ENCODE measurements around the gene BICDL1.

The BICDL1 gene

DNA sequence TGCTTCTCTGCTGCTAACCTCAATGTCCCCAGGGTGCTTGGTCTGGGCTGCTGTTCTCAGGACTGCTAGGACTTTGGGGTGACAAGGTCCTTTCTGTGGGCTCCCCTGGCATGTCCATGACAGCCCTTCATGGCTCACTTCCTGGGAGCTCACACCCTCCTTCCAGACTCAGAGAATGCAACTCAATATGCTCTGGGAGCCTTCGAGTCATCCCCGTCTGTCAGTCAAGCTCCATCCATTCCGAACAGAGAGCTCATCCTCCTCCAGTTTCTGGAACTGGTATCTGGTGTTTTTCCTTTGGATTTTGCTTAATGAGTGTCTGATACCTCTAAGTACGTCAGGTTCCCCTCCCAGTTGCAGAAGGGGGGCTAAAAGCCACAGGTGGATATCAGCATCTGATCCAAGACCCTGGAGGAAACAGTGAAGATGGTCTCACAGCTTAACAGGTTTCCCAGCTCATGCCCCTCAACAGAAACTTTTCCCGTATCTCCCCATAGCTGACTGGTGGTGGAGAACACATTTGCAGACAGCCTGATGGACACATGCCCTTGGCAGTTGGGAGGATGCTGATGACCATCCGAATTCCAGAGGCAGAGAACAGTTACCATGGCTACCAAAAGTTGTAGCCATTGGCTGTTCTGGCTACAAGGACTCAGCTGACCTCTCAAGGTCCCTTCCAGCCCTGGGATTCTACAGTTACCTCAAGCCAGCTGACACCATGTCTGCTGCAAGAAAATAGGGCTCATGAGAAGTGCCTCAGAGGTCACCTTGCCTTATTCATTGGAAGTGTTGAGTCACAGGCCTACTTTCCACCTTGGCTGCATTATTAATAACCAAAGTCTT is 137.0 kb downstream of the BICDL1 start:
- peak in 8 of 51 donors; percentile 6 to 44 (median 17) for DNase-seq

DNA sequence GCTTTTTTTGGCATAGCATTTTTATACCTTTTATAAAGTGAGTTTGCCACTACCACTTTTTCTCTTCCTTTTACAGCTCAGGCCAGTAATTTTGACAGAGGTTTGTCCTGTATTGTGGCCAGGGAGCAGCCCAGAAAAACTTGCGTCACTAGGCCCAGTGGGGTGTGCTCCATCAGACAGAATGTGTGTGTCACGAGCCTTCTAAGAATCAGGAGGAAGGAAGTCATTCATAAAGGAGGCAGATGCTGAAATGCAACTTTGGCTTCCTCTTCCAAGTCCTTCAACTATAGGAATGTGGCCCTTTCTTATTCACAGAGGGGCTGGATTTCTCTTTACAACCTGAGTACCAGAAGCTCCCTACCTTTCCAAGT is 137.6 kb downstream of the BICDL1 start:
- DNase-seq = peak in 7 of 51 donors; percentile 5 to 44 (median 12)

DNA sequence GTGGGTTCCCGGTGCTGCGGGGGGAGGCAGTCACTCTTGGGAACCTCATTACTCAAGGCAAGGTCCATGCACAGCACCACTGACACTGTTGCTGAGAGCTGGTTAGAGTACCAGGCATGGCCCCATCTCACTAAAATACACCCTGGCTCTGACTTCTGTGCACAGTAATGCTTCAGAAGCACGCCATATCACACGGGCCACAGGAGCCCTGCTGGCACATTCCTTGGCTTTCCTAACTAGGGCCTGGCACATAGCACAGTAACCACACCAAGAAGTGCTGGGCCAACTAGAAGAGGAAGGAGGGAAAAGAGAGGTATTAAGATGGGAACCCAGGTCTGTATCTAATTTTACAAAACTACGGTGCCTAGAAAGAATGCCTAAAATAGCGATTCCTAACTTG is 141.0 kb downstream of the BICDL1 start:
- no peak for DNase-seq

GRCh38 chr12:120131116-120131515 is 142.1 kb downstream of the BICDL1 start:
- DNase-seq = no peak

- no peak for DNase-seq
Measured at GRCh38 chr12:120132054-120132836, 143.2 kb downstream of the BICDL1 start.

- no peak for DNase-seq
Measured at GRCh38 chr12:120132863-120133385, 143.9 kb downstream of the BICDL1 start.

GRCh38 chr12:120134307-120134980 is 145.4 kb downstream of the BICDL1 start:
- DNase-seq = no peak

DNA sequence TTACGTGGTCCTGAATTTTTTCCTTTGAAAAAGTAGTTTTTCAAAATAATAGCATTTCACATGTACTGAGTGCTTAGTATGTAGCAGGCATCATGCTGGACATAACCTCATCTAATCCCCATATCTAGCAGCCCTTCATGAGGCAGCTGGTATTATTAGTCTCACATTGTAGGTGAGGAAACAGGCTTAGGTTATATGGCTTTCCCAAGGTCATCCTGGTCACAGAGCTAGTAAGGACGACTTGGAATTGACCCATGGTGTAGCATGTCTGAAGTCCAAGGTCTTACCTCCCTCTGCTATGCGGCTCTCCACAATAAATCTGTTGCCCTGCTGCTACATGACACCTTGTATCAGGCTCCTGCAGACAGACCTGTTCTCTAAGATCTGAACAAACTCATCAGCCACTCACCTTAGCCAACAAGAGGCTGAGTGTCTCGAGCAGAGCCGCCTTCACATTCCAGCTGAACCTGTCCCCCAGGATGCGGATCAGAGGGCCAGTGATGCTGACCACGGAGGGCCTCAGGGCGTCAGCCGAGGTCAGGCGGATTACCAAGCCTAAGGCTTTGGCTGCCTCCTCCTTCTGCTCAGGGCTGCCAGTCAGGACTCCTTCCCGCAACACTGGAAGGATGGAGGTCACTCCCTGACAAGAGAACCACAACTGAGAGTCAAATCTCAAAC is 147.2 kb downstream of the BICDL1 start:
- no peak for DNase-seq

DNA sequence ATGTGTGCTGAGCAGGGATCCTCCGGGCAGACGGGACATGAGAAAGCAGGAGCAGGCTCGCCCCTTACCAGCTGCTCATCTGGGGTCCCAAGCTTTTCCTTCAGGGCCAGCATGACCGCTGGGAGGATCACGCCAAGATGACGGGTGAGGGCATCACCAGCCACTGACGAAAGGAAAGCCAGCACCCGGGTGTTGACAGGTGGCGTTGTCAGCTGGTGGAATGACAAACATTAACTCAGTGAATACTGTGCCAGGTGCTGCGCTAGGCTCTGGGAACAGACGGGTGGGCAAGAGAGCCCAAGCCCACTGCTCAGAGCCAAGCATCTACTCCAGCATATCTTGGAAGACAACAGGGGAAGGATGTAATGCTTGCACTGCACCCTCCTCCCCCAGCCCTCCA is 148.8 kb downstream of the BICDL1 start:
- DNase-seq = no peak

GRCh38 chr12:120138366-120138765 is 149.3 kb downstream of the BICDL1 start:
- peak in 1 of 51 donors; percentile 41 for DNase-seq

DNA sequence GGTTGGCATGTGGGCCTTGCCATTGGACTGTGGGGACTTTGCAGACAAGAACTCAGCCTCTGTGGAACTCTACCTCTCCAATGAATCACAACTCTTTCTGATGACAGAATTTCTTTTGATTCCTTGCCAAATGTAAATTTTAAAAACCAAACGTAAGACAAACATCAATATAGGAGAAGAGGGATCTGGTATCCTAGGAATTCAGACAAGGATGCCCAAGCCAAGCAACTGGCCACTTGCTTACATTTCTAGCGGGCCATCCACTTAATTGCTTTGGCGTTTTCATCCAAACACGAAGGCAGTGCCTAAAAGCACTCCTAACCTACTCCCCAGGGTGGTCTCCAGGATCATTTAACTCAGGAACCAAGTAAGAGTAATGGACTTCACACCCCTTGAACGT is 150.9 kb downstream of the BICDL1 start:
- DNase-seq = peak in 1 of 51 donors; percentile 18

- DNase-seq = no peak
Measured at GRCh38 chr12:120140603-120141002, 151.6 kb downstream of the BICDL1 start.

- DNase-seq = peak in 3 of 51 donors; percentile 8 to 12 (median 8)
Measured at GRCh38 chr12:120141336-120141735, 152.3 kb downstream of the BICDL1 start.

DNA sequence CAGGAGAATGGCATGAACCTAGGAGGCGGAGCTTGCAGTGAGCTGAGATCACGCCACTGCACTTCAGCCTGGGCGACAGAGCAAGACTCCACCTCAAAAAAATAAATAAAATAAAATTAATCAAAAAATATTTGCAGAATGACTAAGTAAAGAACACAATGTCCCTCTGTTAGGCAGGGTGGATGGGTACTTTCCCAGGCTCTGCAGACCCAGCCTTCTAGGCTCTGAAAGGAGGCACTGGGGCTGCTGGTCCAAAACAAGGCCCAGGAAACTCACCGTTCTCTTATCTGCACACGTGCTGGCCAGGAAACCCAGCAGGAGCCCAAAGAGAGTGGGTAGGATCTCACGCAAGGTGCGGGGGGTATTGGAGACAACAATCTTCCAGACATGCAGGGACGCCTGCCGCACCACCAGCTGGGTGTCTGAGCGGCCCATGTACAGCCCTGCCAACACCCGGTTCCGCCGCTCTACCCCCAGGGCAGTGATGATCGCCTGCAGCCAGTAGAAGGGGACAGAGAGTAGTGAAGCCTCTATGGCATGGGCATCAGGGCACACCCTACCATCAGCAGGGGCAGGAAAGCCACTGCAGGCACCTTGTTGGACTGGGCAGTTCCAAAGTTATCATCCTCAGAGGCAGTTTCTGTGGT is 153.3 kb downstream of the BICDL1 start:
- no peak for DNase-seq

All from hypothalamus (tissue), 51 donors.